ENCODE data around the gene CDK16. TPM values are rescaled to one million over a fixed set of nuclear protein-coding genes. Genes with fewer than 3 reads are reported as not detected.

CDK16 gene
- total and polyA plus RNA-seq, 2 of the 13 experiments (the other 11 are each of a cell fraction or from before 2014, with no cell fraction given): 64.5 to 225 TPM

DNA sequence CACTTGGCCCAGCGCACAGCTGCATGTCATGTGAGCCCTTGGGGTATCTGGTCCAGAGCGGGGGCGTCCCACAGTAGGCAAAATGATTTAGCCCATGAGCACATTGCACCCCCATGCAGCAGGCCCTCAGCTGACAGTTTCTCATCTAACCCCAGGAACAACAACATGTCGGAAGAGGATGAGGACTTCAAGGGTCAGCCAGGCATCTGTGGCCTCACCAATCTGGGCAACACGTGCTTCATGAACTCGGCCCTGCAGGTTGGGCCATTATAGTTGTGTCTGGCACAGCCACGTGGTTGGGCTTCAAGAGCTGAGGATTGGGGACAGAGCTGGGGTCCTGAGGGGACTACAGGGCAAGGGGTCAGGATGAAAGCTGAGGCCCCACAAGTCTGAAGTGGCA, 22.1 kb downstream of the CDK16 start (continued):
- no peak for TF ChIP-seq MYC (CRISPR knock-in tag; IDR thresholded peaks at IDR 0.05; ENCODE audit: borderline replicate concordance)
- no peak for TF ChIP-seq NR2C2 (CRISPR knock-in tag; IDR thresholded peaks at IDR 0.05; ENCODE audit: borderline replicate concordance)
- TF ChIP-seq, protein P1, sequence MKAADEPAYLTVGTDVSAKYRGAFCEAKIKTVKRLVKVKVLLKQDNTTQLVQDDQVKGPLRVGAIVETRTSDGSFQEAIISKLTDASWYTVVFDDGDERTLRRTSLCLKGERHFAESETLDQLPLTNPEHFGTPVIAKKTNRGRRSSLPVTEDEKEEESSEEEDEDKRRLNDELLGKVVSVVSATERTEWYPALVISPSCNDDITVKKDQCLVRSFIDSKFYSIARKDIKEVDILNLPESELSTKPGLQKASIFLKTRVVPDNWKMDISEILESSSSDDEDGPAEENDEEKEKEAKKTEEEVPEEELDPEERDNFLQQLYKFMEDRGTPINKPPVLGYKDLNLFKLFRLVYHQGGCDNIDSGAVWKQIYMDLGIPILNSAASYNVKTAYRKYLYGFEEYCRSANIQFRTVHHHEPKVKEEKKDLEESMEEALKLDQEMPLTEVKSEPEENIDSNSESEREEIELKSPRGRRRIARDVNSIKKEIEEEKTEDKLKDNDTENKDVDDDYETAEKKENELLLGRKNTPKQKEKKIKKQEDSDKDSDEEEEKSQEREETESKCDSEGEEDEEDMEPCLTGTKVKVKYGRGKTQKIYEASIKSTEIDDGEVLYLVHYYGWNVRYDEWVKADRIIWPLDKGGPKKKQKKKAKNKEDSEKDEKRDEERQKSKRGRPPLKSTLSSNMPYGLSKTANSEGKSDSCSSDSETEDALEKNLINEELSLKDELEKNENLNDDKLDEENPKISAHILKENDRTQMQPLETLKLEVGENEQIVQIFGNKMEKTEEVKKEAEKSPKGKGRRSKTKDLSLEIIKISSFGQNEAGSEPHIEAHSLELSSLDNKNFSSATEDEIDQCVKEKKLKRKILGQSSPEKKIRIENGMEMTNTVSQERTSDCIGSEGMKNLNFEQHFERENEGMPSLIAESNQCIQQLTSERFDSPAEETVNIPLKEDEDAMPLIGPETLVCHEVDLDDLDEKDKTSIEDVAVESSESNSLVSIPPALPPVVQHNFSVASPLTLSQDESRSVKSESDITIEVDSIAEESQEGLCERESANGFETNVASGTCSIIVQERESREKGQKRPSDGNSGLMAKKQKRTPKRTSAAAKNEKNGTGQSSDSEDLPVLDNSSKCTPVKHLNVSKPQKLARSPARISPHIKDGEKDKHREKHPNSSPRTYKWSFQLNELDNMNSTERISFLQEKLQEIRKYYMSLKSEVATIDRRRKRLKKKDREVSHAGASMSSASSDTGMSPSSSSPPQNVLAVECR (CRISPR knock-in tag; IDR thresholded peaks at IDR 0.05; ENCODE audit: borderline replicate concordance): no peak
- TF ChIP-seq ZFP82 (CRISPR knock-in tag; IDR thresholded peaks at IDR 0.05; ENCODE audit: borderline replicate concordance): no peak
- TF ChIP-seq MAFF (IDR thresholded peaks at IDR 0.05; ENCODE audit: low read depth, low read length): no peak
- TF ChIP-seq ZNF773 (CRISPR knock-in tag; IDR thresholded peaks at IDR 0.05; ENCODE audit: borderline replicate concordance): no peak
- TF ChIP-seq MZF1 (CRISPR knock-in tag; IDR thresholded peaks at IDR 0.05; ENCODE audit: borderline replicate concordance): no peak
- no peak for TF ChIP-seq NR1H2 (CRISPR knock-in tag; IDR thresholded peaks at IDR 0.05; ENCODE audit: borderline replicate concordance, low read depth)

Data from HepG2 (cell line).